ENCODE data around the gene ANKDD1A. TPM values are rescaled to one million over a fixed set of nuclear protein-coding genes. Genes with fewer than 3 reads are reported as not detected.

The ANKDD1A gene
- total and polyA plus RNA-seq, 2 donors (not counting 1 experiment from before 2014, with no cell fraction given) = 8.2 to 13.2 TPM

DNA sequence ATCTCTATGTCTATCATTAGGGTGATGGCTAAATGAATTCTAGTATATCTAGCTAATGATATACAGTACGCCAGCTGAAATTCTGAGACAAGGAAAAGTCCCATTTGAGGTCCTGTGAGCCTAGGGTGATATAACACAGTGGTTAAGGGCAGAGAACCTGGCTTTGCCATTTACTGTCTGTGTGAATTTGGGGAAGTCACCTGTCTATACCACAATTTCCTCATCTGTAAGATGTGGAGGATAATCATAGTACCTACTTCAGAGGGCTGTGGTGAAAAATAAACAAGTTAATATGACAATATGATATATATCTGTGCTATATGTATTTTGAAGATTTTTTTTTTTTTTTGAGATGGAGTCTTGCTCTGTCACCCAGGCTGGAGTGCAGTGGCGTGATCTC, 9.8 kb upstream of the ANKDD1A start:
- no peak overlapping the region for H3K27ac ChIP-seq (ENCODE audit: insufficient read depth, low read length)
- no peaks in the 10 kb centered on the region for H3K9me3 ChIP-seq (ENCODE audit: control insufficient read depth, insufficient read depth, low read depth, low read length)
- H3K4me2 ChIP-seq (ENCODE audit: extremely low read depth, insufficient read depth, low read length) = no peak overlapping the region
- no peaks in the 10 kb centered on the region for H3K36me3 ChIP-seq (ENCODE audit: control insufficient read depth, insufficient read depth, low read length)
- H3K4me1 ChIP-seq (ENCODE audit: control insufficient read depth, extremely low read depth, insufficient read depth, low read length) = peaks cover 7% of the 10 kb centered on the region
- TF ChIP-seq, protein P1, sequence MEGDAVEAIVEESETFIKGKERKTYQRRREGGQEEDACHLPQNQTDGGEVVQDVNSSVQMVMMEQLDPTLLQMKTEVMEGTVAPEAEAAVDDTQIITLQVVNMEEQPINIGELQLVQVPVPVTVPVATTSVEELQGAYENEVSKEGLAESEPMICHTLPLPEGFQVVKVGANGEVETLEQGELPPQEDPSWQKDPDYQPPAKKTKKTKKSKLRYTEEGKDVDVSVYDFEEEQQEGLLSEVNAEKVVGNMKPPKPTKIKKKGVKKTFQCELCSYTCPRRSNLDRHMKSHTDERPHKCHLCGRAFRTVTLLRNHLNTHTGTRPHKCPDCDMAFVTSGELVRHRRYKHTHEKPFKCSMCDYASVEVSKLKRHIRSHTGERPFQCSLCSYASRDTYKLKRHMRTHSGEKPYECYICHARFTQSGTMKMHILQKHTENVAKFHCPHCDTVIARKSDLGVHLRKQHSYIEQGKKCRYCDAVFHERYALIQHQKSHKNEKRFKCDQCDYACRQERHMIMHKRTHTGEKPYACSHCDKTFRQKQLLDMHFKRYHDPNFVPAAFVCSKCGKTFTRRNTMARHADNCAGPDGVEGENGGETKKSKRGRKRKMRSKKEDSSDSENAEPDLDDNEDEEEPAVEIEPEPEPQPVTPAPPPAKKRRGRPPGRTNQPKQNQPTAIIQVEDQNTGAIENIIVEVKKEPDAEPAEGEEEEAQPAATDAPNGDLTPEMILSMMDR (conservative IDR thresholded peaks at IDR 0.05 in 1 of 2, IDR thresholded peaks at IDR 0.05 in 1 of 2; ENCODE audit: low read depth in 1 of 2, low read length in 2 of 2) = no peak
- TF ChIP-seq EZH2 (IDR thresholded peaks at IDR 0.05; ENCODE audit: low read length, missing control alignments) = no peak
- H3K4me3 ChIP-seq (replicated peaks in 1 of 4; ENCODE audit: control extremely low read depth in 1 of 4, insufficient read depth in 1 of 4, low read depth in 3 of 4, low read length in 4 of 4) = no peak overlapping the region
- no peak for DNase-seq (ENCODE audit: low read depth in 2 of 2)
- H4K20me1 ChIP-seq (ENCODE audit: control insufficient read depth, extremely low read depth, insufficient read depth, low read length) = no peaks in the 10 kb centered on the region
- no peak overlapping the region for H3K9ac ChIP-seq (ENCODE audit: insufficient read depth, low read length)
- no peak overlapping the region for H2AFZ ChIP-seq (ENCODE audit: low read length)
- no peaks in the 10 kb centered on the region for H3K79me2 ChIP-seq (ENCODE audit: control insufficient read depth, insufficient read depth, low read length)
- H3K27me3 ChIP-seq (ENCODE audit: control insufficient read depth, insufficient read depth, low read length) = no peaks in the 10 kb centered on the region

DNA sequence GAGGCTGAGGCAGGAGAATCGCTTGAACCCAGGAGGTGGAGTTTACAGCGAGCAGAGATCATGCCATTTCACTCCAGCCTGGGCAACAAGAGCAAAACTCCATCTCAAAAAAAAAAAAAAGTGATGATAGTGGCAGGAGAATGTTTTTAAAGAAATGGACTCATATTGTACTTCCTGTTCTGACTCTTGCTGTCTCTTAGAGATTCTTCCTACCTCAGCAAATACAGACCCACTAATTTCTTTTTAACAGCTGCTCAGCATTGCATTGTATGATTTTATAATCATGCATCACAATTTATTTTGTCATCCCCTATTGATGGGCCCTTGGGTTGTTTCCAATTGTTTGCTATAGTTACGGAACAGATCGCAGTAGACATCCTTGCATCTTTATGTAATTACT, 8.8 kb upstream of the ANKDD1A start:
- Histone ChIP-seq H3K36me3 (ENCODE audit: control insufficient read depth, insufficient read depth, low read length) (no peaks in the 10 kb centered on the region), H3K9ac (ENCODE audit: insufficient read depth, low read length) (no peak overlapping the region), H4K20me1 (ENCODE audit: control insufficient read depth, extremely low read depth, insufficient read depth, low read length) (no peaks in the 10 kb centered on the region), H3K4me3 (replicated peaks in 1 of 4; ENCODE audit: control extremely low read depth in 1 of 4, insufficient read depth in 1 of 4, low read depth in 3 of 4, low read length in 4 of 4) (no peak overlapping the region), H3K9me3 (ENCODE audit: control insufficient read depth, insufficient read depth, low read depth, low read length) (no peaks in the 10 kb centered on the region), H3K27ac (ENCODE audit: insufficient read depth, low read length) (no peak overlapping the region), H2AFZ (ENCODE audit: low read length) (no peak overlapping the region), H3K27me3 (ENCODE audit: control insufficient read depth, insufficient read depth, low read length) (no peaks in the 10 kb centered on the region), H3K4me1 (ENCODE audit: control insufficient read depth, extremely low read depth, insufficient read depth, low read length) (no peaks in the 10 kb centered on the region), H3K79me2 (ENCODE audit: control insufficient read depth, insufficient read depth, low read length) (no peaks in the 10 kb centered on the region), H3K4me2 (ENCODE audit: extremely low read depth, insufficient read depth, low read length) (no peak overlapping the region)
- no peak for DNase-seq (ENCODE audit: low read depth in 2 of 2)
- no peak for TF ChIP-seq EZH2 (IDR thresholded peaks at IDR 0.05; ENCODE audit: low read length, missing control alignments)
- TF ChIP-seq, protein P1 (conservative IDR thresholded peaks at IDR 0.05 in 1 of 2, IDR thresholded peaks at IDR 0.05 in 1 of 2; ENCODE audit: low read depth in 1 of 2, low read length in 2 of 2) = no peak

DNA sequence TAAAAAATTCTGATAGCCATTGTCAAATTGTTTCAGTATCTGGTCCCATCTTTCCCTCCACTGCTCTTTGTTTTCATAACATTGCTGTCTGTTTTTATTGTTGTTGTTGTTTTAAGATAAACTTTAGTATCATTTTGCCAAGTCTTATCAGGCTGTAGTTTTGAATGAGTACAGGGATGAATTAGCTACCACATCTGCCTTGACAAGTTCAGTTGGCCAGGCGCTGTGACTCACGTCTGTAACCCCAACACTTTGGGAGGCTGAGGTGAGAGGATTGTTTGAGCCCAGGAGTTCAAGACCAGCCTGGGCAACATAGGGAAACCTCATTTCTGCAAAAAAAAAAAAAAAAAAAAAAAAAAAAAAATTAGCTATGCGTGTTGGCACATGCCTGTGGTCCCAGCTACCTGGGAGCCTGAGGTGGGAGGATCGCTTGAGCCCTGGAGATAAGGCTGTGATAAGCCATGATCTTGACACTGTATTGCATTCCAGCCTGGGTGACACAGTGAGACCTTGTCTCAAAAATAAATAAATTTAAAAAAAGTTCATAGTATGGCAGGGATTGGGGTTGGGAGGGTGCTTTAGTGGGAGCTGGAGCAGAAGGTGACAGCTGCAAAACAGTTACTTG, 8.3 kb upstream of the ANKDD1A start:
- no peaks in the 10 kb centered on the region for H3K27me3 ChIP-seq (ENCODE audit: control insufficient read depth, insufficient read depth, low read length)
- DNase-seq (ENCODE audit: low read depth in 2 of 2) = no peak

More for the DNA sequence above, 8.3 kb upstream of the ANKDD1A start:
- no peaks in the 10 kb centered on the region for H3K79me2 ChIP-seq (ENCODE audit: control insufficient read depth, insufficient read depth, low read length)
- TF ChIP-seq, protein P1 (conservative IDR thresholded peaks at IDR 0.05 in 1 of 2, IDR thresholded peaks at IDR 0.05 in 1 of 2; ENCODE audit: low read depth in 1 of 2, low read length in 2 of 2) = no peak
- TF ChIP-seq EZH2 (IDR thresholded peaks at IDR 0.05; ENCODE audit: low read length, missing control alignments) = no peak
- no peaks in the 10 kb centered on the region for H4K20me1 ChIP-seq (ENCODE audit: control insufficient read depth, extremely low read depth, insufficient read depth, low read length)
- H3K27ac ChIP-seq (ENCODE audit: insufficient read depth, low read length) = no peak overlapping the region
- H3K4me1 ChIP-seq (ENCODE audit: control insufficient read depth, extremely low read depth, insufficient read depth, low read length) = no peaks in the 10 kb centered on the region
- no peak overlapping the region for H3K4me3 ChIP-seq (replicated peaks in 1 of 4; ENCODE audit: control extremely low read depth in 1 of 4, insufficient read depth in 1 of 4, low read depth in 3 of 4, low read length in 4 of 4)
- H3K4me2 ChIP-seq (ENCODE audit: extremely low read depth, insufficient read depth, low read length) = no peak overlapping the region
- H2AFZ ChIP-seq (ENCODE audit: low read length) = no peak overlapping the region
- H3K36me3 ChIP-seq (ENCODE audit: control insufficient read depth, insufficient read depth, low read length) = no peaks in the 10 kb centered on the region
- H3K9ac ChIP-seq (ENCODE audit: insufficient read depth, low read length) = no peak overlapping the region
- H3K9me3 ChIP-seq (ENCODE audit: control insufficient read depth, insufficient read depth, low read depth, low read length) = no peaks in the 10 kb centered on the region

Data from fibroblast of lung (primary cell).